Measurements from ENCODE around the gene MDFIC2.

Gene MDFIC2

DNA sequence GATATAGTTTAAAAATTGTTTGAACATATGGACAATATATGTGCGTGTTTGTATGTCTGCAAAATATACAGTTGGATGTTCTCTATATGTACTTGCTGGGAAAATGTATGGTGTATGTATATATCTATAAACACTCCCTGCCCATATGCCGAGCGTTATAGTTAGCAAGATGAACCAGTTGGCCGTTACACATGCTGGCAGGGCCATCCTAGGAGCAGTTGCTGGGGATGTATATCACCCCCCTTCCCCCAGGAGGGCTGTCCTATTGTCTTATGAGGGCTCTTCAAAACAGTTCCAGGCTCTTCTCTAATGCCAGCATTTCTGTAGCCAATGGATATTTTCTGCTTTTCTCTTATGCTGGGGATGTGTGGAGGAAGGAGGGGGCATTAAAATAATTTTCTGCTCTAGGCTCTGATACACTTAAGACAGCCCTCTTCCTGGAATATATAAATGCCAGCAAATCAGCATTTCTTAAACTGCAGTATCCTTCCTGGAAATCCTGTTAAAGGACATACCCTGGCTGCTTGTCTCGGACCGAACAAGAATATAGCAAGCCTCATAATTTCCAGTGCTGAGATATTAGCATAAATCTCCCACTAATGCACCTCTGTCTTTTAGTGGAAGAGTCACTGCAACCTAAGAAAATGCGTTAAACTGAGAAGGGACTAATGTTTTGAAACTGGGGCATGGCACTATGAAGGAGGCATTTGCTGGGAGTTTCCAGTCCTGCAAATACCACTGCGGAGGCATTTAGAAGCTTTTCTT lies 134.4 kb downstream of the MDFIC2 start:
- no peak for DNase-seq

DNA sequence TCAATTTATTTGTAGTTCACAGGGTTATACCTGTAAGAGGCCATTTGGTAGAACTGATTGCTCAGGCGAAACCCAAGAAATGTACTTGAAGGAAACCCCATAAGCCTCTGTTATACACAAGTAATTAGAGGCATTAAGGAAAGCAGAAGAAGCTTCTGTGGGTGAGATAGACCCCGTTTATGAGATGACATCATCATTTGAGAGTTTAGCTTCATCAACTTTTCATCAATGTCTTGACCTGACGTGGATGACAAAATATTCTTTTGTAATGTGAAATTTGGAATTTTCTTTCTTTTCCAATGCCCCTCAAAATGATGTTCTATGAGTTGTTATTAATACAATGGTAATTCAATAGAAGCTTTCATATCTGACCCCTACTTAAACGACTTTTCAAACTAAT lies 136.2 kb downstream of the MDFIC2 start:
- DNase-seq: no peak

DNA sequence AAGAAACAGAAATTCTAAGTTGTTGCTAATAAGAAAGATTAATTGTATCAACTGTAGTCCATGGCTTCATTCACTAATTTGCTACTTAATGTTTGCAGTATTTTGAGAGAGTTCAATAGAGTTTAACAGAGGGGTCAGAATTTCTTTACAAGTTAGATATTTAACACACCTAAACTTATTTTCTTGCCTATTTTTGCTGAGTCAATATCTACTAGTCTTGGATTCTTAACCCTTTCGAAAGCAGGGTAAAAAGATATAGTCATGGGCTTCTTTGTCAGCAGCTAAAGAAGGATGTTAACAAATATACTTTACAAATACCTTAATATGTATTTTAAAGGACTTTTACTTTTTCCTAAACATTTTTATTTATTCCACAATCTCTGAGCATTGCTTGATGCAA lies 155.6 kb downstream of the MDFIC2 start:
- DNase-seq: no peak

DNA sequence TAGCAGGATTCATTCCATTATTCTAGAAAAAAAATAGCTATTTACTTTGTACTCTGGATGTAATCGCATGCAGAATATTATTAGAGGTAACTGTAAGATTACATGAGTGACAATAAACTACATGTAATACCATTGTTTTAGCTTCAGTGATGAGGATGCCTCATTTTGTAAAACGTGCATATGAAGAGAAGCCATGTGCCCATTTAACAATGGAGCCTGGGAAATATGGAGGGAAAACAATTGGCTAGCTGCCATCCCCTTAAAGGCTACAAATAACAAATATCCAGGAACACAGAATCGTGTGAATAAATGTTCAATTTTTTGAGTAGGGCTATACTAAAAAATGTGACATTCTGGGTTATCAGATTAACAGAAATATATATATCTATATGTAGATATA lies 161.8 kb downstream of the MDFIC2 start:
- DNase-seq: no peak

DNA sequence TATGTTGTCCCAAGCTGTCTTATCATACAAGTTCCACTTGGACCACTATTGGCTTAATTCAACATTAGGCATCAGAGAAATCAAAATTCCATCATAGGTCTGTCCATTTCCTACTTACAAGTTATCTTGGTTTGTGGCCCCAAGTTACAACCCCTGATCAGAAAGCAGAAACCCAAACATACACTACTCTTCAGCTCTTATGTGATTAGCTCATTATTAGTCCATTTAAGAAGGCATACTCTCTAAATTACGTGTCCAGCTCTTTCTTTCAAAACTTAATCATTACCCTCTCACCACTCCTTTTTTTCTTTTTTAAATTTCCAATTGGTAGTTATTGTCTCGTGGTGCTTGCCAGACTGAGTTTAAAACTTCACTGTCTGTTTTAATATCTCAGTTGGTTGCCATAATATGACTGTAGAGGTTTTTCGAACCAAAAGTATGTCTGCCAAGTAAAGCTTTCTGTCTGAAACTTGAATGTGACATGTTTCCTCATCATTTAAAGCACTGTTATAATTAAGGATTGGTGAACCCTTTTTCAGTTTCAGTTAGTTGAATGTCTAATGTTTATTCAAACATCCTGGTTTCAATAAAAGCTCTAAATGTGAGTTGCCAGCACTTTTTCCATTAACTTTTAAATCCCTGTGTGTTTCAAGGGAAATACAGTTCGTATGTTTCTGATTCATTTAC lies 162.6 kb downstream of the MDFIC2 start:
- DNase-seq: no peak

Measured in NCI-H446 treated with DMSO at 0.1 percent for 48 hours (cell line).